HG03139 (cell line): Measurements from ENCODE around the gene MIDN.

Source experiments
- ATAC-seq: cut with Tn5 transposase; IDR thresholded peaks from one replicate; pipeline ENCODE4 v1.9.1; 2021; ENCODE audit not compliant: unreplicated experiment

The MIDN gene

DNA sequence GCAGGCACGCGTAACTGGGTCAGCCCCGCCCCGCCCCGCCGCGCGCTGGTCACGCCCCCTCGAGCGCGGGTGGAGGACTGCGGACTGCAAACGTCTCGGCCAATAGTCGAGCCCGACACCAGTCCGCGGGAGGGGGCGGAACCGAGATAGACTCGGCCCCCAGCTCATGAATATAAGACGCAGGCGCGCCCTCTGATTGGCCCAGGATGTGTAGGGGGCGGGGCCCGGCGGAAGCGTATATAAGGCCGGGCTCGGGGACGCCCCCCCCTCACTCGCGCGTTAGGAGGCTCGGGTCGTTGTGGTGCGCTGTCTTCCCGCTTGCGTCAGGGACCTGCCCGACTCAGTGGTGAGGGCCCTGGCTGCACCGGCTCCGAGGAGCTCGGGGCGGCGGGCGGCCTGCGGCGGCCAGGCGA, 20.7 kb downstream of the MIDN start, which contains the start of gene CIRBP:
Gene CIRBP, plus strand, starts transcription at position 268 of the 413 bp plus-strand sequence. CDS start 1,602 bp downstream, outside the sequence.
- peak; percentile 50 for ATAC-seq

DNA sequence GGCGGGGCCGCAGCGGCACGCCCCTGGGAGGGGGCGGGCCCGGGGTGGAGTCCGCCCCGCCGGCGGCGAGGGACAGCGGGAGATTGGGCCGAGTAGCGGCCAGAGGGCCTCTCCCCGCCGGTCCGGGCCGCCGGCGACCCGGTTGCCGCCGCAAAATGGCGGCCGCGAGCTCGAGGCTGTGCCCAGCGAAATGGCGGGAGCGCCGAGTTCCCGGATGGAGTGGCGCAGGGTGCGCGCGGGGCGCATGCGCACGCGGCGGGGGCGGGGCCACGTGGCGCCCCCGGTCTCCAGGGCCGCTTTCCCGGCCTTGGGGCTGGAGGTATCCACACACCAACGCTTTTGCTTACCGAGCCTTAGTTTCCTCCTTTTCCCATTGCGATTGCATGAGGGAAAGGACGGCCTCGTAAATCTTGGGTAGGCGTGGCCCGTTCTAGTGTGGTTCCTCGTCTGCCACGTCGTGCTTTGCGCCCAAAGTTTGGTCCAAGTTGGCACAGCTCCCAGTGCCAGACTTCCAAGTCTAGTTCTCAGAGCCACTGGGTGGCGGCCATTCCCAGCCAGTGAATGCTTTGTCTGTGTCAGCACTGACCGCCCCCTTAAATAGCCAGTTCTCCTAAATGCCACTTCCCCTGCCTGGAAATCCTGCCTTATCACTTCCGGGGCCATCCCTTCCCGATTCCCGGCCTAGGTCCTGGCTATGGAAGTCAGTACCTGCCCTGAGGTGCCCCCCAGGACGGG, 21.3 kb downstream of the MIDN start:
- ATAC-seq: peak; percentile 17

GRCh38 chr19:1270213-1270853, 21.9 kb downstream of the MIDN start:
- ATAC-seq: no peak

DNA sequence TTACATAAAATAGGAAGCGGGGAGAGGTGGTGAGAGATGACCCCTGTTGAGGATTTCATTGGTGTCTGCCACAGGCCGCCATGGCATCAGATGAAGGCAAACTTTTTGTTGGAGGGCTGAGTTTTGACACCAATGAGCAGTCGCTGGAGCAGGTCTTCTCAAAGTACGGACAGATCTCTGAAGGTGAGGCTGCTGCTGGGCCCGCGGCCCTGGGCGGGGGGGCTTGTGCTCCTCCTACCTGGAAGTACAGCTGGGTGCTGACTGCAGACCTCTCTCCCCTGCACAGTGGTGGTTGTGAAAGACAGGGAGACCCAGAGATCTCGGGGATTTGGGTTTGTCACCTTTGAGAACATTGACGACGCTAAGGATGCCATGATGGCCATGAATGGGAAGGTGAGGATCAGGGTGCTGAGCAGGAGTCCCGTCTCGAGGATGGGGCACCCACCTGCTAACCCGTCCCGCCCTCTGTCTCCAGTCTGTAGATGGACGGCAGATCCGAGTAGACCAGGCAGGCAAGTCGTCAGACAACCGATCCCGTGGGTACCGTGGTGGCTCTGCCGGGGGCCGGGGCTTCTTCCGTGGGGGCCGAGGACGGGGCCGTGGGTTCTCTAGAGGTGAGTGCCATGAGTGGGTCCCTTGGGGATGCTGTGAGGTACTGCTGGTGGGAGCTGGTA, 22.6 kb downstream of the MIDN start:
- ATAC-seq: no peak

DNA sequence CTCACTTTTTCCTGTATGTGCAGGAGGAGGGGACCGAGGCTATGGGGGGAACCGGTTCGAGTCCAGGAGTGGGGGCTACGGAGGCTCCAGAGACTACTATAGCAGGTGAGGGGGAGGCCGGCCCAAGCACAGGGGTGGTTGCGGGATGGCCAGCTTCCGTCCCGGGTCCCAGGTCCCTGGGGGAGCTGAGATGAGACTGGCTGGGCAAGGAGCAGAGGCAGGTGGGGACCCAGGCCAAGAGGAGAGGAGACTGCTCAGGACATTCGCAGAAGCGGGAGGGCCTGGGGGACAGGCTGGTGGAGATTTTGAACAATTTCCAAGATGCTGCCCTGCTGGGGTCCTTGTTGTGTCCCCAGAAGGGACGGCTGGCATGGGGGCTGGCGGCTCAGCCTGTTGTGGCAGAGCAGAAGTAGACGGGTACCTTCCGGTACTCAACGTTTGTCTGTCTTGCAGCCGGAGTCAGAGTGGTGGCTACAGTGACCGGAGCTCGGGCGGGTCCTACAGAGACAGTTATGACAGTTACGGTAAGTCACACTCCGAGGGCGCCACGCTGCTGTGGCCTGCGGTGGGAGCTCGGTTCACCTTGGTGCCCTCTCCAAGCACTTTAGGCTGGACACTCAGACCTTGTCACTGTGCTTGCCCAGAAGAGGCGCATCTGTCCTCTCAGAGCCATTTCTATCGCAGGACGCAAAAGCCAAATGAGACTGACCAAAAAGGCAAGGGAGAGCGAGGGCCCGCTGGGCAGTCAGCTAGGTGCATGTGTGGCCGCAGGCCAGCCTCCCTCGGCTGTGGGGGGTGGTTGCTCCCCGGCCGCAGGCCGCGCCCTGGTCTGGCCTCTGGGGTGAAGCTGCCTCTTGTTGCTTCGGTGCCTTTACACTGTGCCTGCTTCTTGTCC, 23.4 kb downstream of the MIDN start:
- no peak for ATAC-seq

DNA sequence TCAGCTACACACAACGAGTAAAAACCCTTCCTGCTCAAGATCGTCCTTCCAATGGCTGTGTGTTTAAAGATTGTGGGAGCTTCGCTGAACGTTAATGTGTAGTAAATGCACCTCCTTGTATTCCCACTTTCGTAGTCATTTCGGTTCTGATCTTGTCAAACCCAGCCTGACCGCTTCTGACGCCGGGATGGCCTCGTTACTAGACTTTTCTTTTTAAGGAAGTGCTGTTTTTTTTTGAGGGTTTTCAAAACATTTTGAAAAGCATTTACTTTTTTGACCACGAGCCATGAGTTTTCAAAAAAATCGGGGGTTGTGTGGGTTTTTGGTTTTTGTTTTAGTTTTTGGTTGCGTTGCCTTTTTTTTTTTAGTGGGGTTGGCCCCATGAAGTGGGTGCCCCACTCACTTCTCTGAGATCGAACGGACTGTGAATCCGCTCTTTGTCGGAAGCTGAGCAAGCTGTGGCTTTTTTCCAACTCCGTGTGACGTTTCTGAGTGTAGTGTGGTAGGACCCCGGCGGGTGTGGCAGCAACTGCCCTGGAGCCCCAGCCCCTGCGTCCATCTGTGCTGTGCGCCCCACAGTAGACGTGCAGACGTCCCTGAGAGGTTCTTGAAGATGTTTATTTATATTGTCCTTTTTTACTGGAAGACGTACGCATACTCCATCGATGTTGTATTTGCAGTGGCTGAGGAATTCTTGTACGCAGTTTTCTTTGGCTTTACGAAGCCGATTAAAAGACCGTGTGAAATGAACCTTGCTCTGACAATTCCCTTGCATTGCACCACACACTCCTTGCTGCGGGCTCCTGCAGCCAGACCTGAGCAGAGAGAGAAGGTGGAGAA, 24.3 kb downstream of the MIDN start:
- ATAC-seq: no peak

DNA sequence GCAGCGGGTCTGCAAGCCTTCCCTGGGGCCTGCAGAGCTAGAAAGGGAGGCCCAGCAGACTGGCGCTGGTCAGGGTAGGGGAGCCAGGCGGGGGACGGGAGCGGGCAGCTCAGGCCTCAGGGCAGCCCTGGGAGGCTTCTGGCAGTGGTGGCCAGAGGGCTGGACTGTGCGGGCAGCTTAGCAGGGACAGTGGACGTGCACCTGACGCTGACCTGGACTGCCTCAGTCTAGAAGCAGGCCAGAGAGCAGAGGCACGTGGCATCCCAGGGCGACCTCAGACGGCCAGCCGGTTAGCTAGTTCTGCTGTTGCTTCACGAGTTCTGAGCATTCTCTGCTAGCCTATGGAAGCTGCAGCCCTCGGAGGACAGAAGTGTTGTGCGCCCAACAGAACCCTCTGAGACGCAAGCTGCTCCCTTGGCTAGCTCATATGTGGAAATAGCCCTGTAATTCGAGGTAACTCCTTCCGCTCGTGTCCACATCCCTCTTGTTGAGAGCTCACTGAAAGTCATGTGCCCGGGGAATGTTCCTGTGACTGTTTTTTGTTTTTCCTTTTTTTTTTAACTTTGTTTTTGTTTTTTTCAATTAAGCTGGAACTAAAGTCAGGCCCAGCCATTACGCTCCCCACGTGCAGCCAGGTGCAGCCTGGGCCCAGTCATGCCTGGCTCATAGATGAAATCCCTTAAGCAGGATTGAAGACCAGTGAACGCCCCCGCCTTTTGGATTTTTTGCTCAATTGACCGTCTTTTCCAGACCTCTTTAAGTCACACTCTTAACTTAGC, 25.1 kb downstream of the MIDN start:
- no peak for ATAC-seq

- no peak for ATAC-seq
Measured at GRCh38 chr19:1274081-1274851, 25.9 kb downstream of the MIDN start.

DNA sequence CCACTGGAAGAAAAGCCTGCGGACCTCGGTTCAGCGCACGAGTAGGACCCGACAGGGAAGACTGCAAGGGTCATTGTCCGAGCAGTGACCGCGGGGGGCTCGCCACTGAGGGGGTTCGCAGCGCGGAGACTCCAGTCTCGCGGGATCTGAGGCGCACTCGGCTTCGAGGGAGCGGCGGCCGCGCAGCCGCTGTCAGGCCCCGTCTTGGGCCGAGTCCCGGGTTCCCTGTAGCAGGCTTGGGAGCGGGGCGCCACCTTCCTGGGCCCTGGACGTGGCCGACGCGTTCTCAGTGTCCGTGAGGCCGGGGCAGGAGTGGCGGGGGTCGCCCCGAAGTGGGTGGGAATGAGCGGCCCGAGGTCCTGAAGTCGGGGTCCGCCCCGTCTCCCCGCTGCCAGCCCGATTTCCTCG, 26.5 kb downstream of the MIDN start:
- no peak for ATAC-seq

DNA sequence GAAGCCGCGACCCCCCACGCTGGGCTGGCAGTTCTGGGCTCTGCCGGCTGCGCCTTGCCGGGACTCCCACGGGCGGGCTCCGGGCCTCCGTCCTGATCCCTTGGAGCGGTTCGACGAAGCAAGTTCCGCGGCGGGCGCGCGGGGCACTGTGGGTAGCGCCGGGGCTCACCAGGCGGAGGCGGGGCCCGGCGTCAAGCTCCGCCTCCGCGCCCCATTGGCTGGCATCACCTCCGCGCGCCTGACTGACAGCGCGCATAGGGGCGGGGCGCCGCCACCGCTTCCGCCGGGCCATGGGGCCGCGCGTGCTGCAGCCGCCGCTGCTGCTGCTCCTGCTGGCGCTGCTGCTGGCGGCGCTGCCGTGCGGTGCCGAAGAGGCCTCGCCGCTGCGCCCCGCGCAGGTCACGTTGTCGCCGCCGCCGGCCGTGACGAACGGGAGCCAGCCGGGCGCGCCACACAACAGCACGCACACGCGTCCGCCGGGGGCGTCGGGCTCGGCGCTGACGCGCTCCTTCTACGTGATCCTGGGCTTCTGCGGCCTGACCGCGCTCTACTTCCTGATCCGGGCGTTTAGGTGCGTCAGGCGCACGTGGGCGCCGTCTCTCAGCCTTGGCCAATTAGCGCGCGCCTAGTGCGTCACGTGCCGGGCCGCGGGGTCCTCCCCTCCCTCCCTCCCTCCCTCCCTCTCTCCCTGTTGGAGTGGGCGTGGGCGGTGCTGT, 27.0 kb downstream of the MIDN start, which contains the start of gene FAM174C:
Gene FAM174C, plus strand, starts transcription at position 271 of the 716 bp plus-strand sequence. Its CDS starts 20 bp downstream, at position 291.
- ATAC-seq: peak; percentile 65

DNA sequence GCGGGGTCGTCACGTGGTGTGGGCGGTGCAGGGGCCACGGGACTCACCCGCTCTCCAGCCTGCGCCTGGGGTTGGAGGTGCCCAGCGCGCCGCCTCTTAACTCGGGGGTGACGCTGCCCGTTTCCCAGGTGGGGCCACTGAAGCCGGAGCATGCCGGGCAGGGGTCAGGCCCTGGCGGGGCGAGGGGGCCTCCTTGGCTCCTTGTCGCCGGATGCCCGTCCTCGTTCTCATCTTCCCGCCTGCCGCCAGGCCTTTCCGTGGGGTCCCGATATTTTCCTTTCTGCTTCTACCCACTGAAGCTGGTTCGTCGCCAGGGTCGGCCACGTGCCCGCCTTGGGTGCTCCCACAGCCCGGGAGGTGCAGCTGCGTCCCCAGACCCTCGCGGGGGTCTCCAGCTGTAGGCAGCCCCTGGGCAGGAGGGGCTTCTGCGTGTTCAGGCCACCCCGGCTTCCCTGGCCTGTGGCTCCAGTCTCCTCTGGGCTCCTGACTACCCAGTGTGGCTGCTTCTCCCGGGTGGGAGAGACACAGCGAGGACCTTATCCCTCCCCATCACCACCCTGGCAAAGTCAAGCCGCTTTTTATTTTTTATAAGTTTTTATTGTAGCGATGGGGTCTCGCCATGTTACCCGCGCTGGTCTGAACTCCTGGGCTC, 27.7 kb downstream of the MIDN start:
- no peak for ATAC-seq

DNA sequence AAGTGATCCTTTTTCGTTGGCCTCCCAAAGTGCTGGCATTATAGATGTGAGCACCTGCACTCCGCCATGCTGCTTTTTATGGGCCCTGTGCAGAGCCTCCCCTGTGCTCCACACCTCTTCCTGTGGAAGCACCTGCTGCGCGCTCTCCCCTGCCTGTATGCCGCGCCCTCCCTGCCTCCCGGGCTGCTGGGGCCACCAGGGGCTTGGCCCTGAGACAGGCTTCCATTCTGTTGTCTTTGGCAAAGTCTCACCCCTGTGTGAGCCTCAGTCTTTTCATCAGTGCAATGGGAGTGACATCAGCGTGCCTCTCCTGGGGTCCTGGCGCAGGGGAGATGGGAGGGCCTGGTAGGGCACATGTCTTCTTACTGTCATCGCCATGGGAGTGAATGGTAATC, 28.2 kb downstream of the MIDN start:
- no peak for ATAC-seq

GRCh38 chr19:1277061-1277460, 28.7 kb downstream of the MIDN start:
- ATAC-seq: no peak

DNA sequence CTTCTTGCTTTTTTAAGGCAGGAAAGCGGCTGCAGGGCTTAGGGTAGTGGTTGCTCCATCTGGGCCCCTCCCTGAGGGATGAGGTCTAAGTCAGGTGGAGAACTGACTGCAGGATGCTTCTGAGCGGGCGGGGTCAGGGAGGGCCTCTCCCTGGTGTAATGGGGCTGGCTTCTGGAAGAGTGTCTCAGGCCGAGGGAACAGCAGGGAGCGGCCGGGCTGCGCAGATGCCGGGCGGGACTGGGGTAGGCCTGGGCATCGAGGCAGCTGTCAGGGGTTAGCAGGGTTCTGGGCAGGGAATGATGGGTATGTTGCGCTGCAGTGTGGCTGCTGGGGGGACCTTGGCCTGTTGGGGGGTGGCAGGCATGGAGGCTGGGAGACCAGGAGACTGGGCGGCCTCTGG, 29.7 kb downstream of the MIDN start:
- ATAC-seq: no peak

- ATAC-seq: no peak
Measured at GRCh38 chr19:1278713-1279660, 30.6 kb downstream of the MIDN start.

DNA sequence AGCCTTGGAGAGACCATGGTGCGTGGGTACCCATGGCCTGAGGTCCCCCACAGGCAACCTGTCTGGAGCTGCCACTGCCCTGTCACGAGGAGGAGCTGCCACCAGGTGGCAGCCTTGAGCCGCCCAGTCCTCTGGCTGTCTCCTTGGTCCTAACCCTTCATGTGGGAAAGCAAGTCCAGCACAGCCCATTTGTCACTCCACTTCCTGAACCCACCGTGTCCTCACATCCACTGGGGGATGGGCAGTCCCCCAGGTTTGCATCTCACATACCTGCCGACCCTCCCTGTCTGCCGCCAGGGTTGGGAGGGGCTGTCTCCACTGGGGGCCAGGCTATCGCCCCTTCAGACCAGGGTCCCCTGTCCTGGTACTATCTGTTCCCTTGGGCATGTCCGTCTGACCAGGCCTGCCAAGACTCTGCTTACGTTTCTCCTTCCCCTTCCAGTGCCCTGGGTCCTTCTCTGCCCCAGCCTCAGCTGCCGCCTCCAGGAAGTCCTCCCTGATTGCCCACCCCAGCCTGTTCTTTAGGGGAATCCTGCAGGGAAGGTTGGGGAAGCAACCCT, 31.5 kb downstream of the MIDN start:
- ATAC-seq: no peak
